ENCODE results near the gene TCF7L1. TPM values are rescaled to one million over a fixed set of nuclear protein-coding genes. Genes with fewer than 3 reads are reported as not detected.

Gene TCF7L1
- total RNA-seq, 2 experiments from 2014 or later: not detected

DNA sequence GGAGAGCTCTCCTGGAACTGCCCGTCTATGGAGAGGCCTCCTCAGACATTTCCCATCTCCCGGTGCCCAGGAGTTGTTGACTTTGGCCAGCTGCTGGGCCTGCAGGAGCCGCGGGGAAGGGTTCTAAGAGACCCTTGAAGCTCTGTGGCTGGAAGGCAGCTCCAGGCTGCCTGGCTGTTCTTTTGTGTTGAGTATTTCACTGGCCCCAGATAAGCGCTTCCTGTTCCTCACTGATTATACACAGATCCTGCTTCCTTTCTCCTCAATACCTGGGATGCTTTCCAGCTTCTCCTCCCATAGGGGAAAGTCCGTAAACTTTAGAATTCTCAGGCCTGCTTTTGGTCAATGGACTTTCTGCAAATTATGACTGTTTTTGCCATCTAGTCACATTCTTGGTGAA, 136.8 kb downstream of the TCF7L1 start:
- no peak for DNase-seq
- Mint-ChIP-seq H3K27ac (no peak overlapping the region), H3K27me3 (peaks cover 26% of the 10 kb centered on the region), H3K36me3 (no peaks in the 10 kb centered on the region), H3K9me3 (ENCODE audit: low read depth) (no peaks in the 10 kb centered on the region), H3K4me3 (no peak overlapping the region), H3K4me1 (peaks cover 2% of the 10 kb centered on the region)
- ATAC-seq: no peak
- CTCF ChIA-PET: interaction anchor here (1.7 to 6.0 kb wide), 2 partner anchors 15 to 29 kb away, joined by 7 to 65 read pairs; no protein-coding TSS in a partner anchor

- H3K9me3 Mint-ChIP-seq (ENCODE audit: low read depth): no peaks in the 10 kb centered on the region
- H3K4me1 Mint-ChIP-seq: peaks cover 2% of the 10 kb centered on the region
- ATAC-seq: no peak
- H3K27ac Mint-ChIP-seq: no peak overlapping the region
- CTCF ChIA-PET: interaction anchor here (1.3 to 2.3 kb wide), 2 partner anchors 11 to 13 kb away, joined by 3 to 12 read pairs; no protein-coding TSS in a partner anchor
- H3K27me3 Mint-ChIP-seq: peaks cover 29% of the 10 kb centered on the region
- DNase-seq: no peak
- H3K36me3 Mint-ChIP-seq: no peaks in the 10 kb centered on the region
- no peak overlapping the region for H3K4me3 Mint-ChIP-seq
These were observed 139.2 kb downstream of the TCF7L1 start for GRCh38 chr2:85272357-85272756.

DNA sequence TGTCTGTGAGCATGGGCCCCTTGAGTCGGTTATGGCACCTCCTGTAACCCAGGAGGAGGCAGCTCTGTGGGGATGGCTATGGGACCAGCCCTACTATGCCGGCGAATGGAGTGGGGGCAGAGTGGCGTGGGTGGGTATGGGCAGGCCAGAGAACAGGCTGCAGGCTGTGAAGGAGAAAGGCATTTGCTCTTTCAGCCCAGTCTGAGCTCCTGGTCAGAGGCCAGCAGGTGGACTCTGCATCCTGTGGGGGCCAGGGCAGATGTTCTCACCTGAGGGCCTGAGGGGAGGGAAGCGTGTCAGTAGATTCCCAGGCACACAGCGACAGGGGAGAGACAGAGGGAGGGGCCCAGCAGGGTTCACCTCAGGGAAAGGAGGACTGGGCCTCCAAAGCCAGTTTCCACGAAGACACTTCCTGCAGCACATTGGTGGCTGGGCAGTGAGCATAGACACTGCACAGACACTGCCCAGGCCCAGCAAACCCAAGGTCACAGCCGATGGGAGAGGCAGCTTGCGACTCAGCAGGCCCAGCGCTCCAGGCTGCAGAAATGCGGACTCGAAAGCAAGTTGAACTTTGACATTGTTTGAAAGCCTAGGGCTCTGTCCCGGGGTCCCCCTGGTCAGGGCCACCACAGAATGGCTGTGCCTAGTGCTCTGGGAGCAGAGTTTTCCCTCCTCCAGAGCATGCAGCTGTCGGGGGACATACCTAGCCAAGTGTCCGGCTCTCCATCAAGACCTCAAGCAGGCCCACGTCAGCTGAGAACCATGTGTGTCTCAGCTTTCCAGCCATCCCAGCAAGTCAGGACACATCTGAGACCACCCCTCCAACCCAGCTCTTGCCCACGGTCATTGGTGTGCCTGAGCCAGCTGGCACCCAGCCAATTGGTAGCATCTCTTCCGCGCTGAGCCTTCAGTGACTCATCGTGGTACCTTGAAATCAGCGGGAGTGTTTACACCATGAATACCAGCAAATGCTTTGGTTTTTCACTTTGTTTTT, 140.8 kb downstream of the TCF7L1 start:
- Mint-ChIP-seq H3K36me3 (no peaks in the 10 kb centered on the region), H3K4me3 (no peak overlapping the region), H3K4me1 (peaks cover 2% of the 10 kb centered on the region), H3K9me3 (ENCODE audit: low read depth) (no peaks in the 10 kb centered on the region), H3K27me3 (peaks cover 31% of the 10 kb centered on the region), H3K27ac (no peak overlapping the region)
- CTCF ChIA-PET: interaction anchor here (1.0 to 1.3 kb wide), 2 partner anchors 8 to 348 kb away, joined by 3 read pairs; no protein-coding TSS in a partner anchor
- DNase-seq: no peak
- ATAC-seq: no peak

GRCh38 chr2:85275984-85276540, 142.9 kb downstream of the TCF7L1 start:
- CTCF ChIA-PET: interaction anchor here (0.8 to 1.5 kb wide), 4 partner anchors 9 to 210 kb away, joined by 3 to 4 read pairs (median 3); no protein-coding TSS in a partner anchor
- Mint-ChIP-seq H3K4me3 (no peak overlapping the region), H3K9me3 (ENCODE audit: low read depth) (no peaks in the 10 kb centered on the region), H3K36me3 (no peaks in the 10 kb centered on the region), H3K27ac (no peak overlapping the region), H3K4me1 (peaks cover 2% of the 10 kb centered on the region), H3K27me3 (peaks cover 29% of the 10 kb centered on the region)
- no peak for ATAC-seq
- DNase-seq: no peak

- Mint-ChIP-seq H3K9me3 (ENCODE audit: low read depth) (no peaks in the 10 kb centered on the region), H3K27ac (no peak overlapping the region), H3K4me1 (peaks cover 2% of the 10 kb centered on the region), H3K36me3 (no peaks in the 10 kb centered on the region), H3K27me3 (peaks cover 27% of the 10 kb centered on the region), H3K4me3 (no peak overlapping the region)
- CTCF ChIA-PET: interaction anchor here (0.8 to 1.5 kb wide), 2 partner anchors 9 to 21 kb away, joined by 3 read pairs; no protein-coding TSS in a partner anchor
- ATAC-seq (no peak), DNase-seq (no peak)
These were observed 143.5 kb downstream of the TCF7L1 start for GRCh38 chr2:85276571-85277118.

GRCh38 chr2:85277416-85278158, 144.4 kb downstream of the TCF7L1 start:
- peaks cover 19% of the 10 kb centered on the region for H3K27me3 Mint-ChIP-seq
- peaks cover 2% of the 10 kb centered on the region for H3K4me1 Mint-ChIP-seq
- no peak overlapping the region for H3K27ac Mint-ChIP-seq
- no peak for DNase-seq
- no peaks in the 10 kb centered on the region for H3K9me3 Mint-ChIP-seq (ENCODE audit: low read depth)
- H3K4me3 Mint-ChIP-seq: no peak overlapping the region
- no peaks in the 10 kb centered on the region for H3K36me3 Mint-ChIP-seq
- no peak for ATAC-seq
- CTCF ChIA-PET: interaction anchor here (0.7 kb wide), 1 partner anchor 9 kb away, joined by 3 read pairs; no protein-coding TSS in a partner anchor

GRCh38 chr2:85278361-85278760, 145.2 kb downstream of the TCF7L1 start:
- H3K27ac Mint-ChIP-seq: no peak overlapping the region
- CTCF ChIA-PET: no interaction called here
- no peak overlapping the region for H3K4me3 Mint-ChIP-seq
- peaks cover 17% of the 10 kb centered on the region for H3K27me3 Mint-ChIP-seq
- no peaks in the 10 kb centered on the region for H3K9me3 Mint-ChIP-seq (ENCODE audit: low read depth)
- DNase-seq (no peak), ATAC-seq (no peak)
- no peaks in the 10 kb centered on the region for H3K36me3 Mint-ChIP-seq
- H3K4me1 Mint-ChIP-seq: peaks cover 2% of the 10 kb centered on the region

DNA sequence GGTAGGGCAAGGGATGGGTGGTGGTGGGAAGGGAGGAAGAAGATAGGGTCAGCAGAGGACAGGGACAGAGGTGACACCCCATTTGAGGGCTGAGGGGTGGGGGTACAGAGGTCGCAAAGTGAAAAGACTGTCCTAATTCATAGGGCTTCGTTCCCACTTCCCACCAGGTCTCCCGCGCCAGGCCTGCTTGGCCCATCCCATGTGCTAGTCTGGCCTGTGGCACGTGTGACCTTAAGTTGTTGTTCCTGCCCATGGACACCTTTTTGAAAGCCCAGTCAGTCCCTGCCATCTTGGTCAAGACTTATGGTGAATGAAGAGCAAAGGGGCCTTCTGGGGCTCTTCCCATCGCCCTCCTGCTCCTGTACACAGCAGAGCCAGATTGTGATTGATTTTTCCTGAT, 148.4 kb downstream of the TCF7L1 start:
- Mint-ChIP-seq H3K27ac (no peak overlapping the region), H3K4me3 (no peak overlapping the region), H3K27me3 (peaks cover 6% of the 10 kb centered on the region), H3K36me3 (no peaks in the 10 kb centered on the region), H3K4me1 (peaks cover 7% of the 10 kb centered on the region), H3K9me3 (ENCODE audit: low read depth) (no peaks in the 10 kb centered on the region)
- ATAC-seq (no peak), DNase-seq (no peak)
- CTCF ChIA-PET: interaction anchor here (1.8 to 2.4 kb wide), 2 partner anchors 15 to 215 kb away, joined by 4 to 6 read pairs; no protein-coding TSS in a partner anchor

- Mint-ChIP-seq H3K27me3 (peaks cover 6% of the 10 kb centered on the region), H3K4me3 (no peak overlapping the region), H3K36me3 (no peaks in the 10 kb centered on the region), H3K27ac (no peak overlapping the region), H3K4me1 (peaks cover 12% of the 10 kb centered on the region), H3K9me3 (ENCODE audit: low read depth) (no peaks in the 10 kb centered on the region)
- no peak for DNase-seq
- CTCF ChIA-PET: interaction anchor here (0.6 to 2.0 kb wide), 5 partner anchors 11 to 216 kb away, joined by 3 to 10 read pairs (median 3); no protein-coding TSS in a partner anchor
- no peak for ATAC-seq
These were observed 149.7 kb downstream of the TCF7L1 start for GRCh38 chr2:85282914-85283313.

DNA sequence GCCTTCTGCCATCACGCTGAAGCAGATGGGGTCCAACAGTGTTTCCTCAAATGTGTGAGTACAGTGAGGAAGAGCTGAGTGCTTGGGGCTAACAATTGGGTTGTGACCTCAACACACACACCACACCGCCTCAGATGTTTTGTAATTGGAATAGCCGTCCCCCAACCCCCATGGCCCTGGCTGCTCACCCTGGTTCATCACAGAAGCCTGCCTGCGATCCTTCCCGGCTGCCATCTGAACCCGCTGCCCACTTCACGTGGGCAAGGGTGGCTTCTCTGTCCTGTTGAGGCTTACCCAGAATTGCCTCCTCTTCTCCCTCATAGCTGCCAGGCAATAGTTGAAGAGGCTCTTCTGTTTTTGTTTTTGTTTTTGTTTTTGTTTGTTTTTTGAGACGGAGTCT, 150.4 kb downstream of the TCF7L1 start:
- DNase-seq (no peak), ATAC-seq (no peak)
- CTCF ChIA-PET: interaction anchor here (1.3 to 2.0 kb wide), 4 partner anchors 12 to 217 kb away, joined by 3 to 10 read pairs (median 4); no protein-coding TSS in a partner anchor
- Mint-ChIP-seq H3K36me3 (no peaks in the 10 kb centered on the region), H3K9me3 (ENCODE audit: low read depth) (no peaks in the 10 kb centered on the region), H3K4me3 (no peak overlapping the region), H3K4me1 (peaks cover 12% of the 10 kb centered on the region), H3K27ac (no peak overlapping the region), H3K27me3 (peaks cover 4% of the 10 kb centered on the region)

DNA sequence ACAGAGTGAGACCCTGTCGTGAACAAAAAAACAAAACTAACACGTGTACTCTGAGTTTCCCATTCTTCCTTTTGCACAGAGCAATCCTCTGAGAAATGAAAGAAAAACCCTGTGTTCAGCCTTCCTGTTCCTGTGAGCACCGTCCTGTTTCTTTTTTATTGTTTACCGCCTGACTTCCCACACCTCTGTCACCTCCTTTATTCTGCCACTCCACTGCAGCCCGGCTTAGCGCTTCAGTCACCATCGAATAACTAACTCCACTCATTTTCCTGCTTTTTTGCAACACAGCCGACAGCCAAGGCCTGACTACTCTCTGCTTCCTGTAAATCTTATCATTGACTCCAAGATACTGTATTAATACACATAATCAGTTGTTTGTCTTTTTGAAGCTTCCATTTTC, 153.7 kb downstream of the TCF7L1 start:
- H3K4me3 Mint-ChIP-seq: peak overlapping the region; percentile 41
- H3K27me3 Mint-ChIP-seq: no peaks in the 10 kb centered on the region
- no peak for DNase-seq
- H3K4me1 Mint-ChIP-seq: peaks cover 28% of the 10 kb centered on the region
- H3K27ac Mint-ChIP-seq: peak overlapping the region; percentile 72
- CTCF ChIA-PET: interaction anchor here (1.5 to 4.5 kb wide), 5 partner anchors 10 to 361 kb away, joined by 5 to 44 read pairs (median 25); no protein-coding TSS in a partner anchor
- H3K9me3 Mint-ChIP-seq (ENCODE audit: low read depth): no peaks in the 10 kb centered on the region
- ATAC-seq: no peak
- H3K36me3 Mint-ChIP-seq: no peaks in the 10 kb centered on the region

- DNase-seq (no peak), ATAC-seq (no peak)
- peaks cover 31% of the 10 kb centered on the region for H3K4me1 Mint-ChIP-seq
- H3K4me3 Mint-ChIP-seq: no peak overlapping the region
- H3K9me3 Mint-ChIP-seq (ENCODE audit: low read depth): no peaks in the 10 kb centered on the region
- no peak overlapping the region for H3K27ac Mint-ChIP-seq
- no peaks in the 10 kb centered on the region for H3K36me3 Mint-ChIP-seq
- CTCF ChIA-PET: interaction anchor here (1.5 to 4.5 kb wide), 5 partner anchors 10 to 362 kb away, joined by 5 to 44 read pairs (median 25); no protein-coding TSS in a partner anchor
- no peaks in the 10 kb centered on the region for H3K27me3 Mint-ChIP-seq
These were observed 154.5 kb downstream of the TCF7L1 start for GRCh38 chr2:85287721-85288120.

All from activated CD8-positive, alpha-beta memory T cell treated with anti-CD3 and anti-CD28 coated beads, Interleukin-2, amount 10 ng/mL, durations not matched to agents 7 days and 5 days (primary cell).